ENCODE measurements around the gene ZNF892. TPM values are rescaled to one million over a fixed set of nuclear protein-coding genes. Genes with fewer than 3 reads are reported as not detected.

ZNF892 gene
- total and polyA plus RNA-seq, 2 of the 13 experiments (the other 11 are each of a cell fraction or from before 2014, with no cell fraction given) = not detected

GRCh38 chr2:95158441-95158840 is 48.9 kb upstream of the ZNF892 start:
- CTCF ChIA-PET (ENCODE audit: low intra/inter-chr PET ratio, low total read pairs) = no interaction called here
- H3K36me3 ChIP-seq (replicated peaks in 1 of 2; ENCODE audit: control insufficient read depth in 1 of 2, insufficient read depth in 2 of 2, low read length in 2 of 2) = 0 out of 5 replicates have a peak, but pooled peaks cover 0 to 4% of the 10 kb centered on the region in 2 experiments
- H3K9me3 ChIP-seq (ENCODE audit: low read length) = no peaks in the 10 kb centered on the region
- peak overlapping the region; percentile 94 for H3K4me2 ChIP-seq (ENCODE audit: low read depth, low read length)
- peaks cover 25% of the 10 kb centered on the region for H3K4me1 ChIP-seq (ENCODE audit: insufficient read depth, low read length)
- ATAC-seq = no peak
- H3K27ac ChIP-seq (ENCODE audit: extremely low read length, insufficient read depth, low read length) = no peak overlapping the region
- 94% methylated on average over 10 of the region's 10 CpGs for WGBS (ENCODE audit: low lambda C conversion rate)
- peak overlapping the region in 2 of 3 experiments; percentile 69 to 89; a peak in 3 of 6 replicates for H3K4me3 ChIP-seq (replicated peaks in 1 of 3; ENCODE audit: insufficient read depth in 1 of 3, low read depth in 2 of 3, low read length in 3 of 3)
- H4K20me1 ChIP-seq (ENCODE audit: insufficient read depth, low read length) = no peaks in the 10 kb centered on the region
- TF ChIP-seq ISL2 (CRISPR knock-in tag; IDR thresholded peaks at IDR 0.05) (no peak), YEATS4 (CRISPR knock-in tag; IDR thresholded peaks at IDR 0.05; ENCODE audit: borderline replicate concordance) (no peak), ZNF326 (CRISPR knock-in tag; IDR thresholded peaks at IDR 0.05; ENCODE audit: borderline replicate concordance) (no peak), ZNF572 (CRISPR knock-in tag; IDR thresholded peaks at IDR 0.05) (0 out of 2 replicates have a peak, but pooled peaks have one; percentile 60), ZNF788 (CRISPR knock-in tag; IDR thresholded peaks at IDR 0.05; ENCODE audit: borderline replicate concordance) (peak; percentile 37; the same call in 1 of the 2 replicates), SKIL (CRISPR knock-in tag; IDR thresholded peaks at IDR 0.05; ENCODE audit: borderline replicate concordance) (no peak), SOX5 (CRISPR knock-in tag; IDR thresholded peaks at IDR 0.05; ENCODE audit: borderline replicate concordance) (no peak), ISX (CRISPR knock-in tag; conservative IDR thresholded peaks at IDR 0.05) (no peak), ZNF232 (CRISPR knock-in tag; IDR thresholded peaks at IDR 0.05; ENCODE audit: borderline replicate concordance) (no peak), ZNF251 (CRISPR knock-in tag; IDR thresholded peaks at IDR 0.05) (no peak), NCOA1 (CRISPR knock-in tag; IDR thresholded peaks at IDR 0.05) (no peak), THAP11 (CRISPR knock-in tag; IDR thresholded peaks at IDR 0.05) (0 out of 2 replicates have a peak, but pooled peaks have one; percentile 1), IKZF5 (CRISPR knock-in tag; IDR thresholded peaks at IDR 0.05) (no peak), MEIS2 (CRISPR knock-in tag; IDR thresholded peaks at IDR 0.05) (no peak), MBD4 (IDR thresholded peaks at IDR 0.05; ENCODE audit: borderline replicate concordance, low read length) (no peak), ZFP41 (CRISPR knock-in tag; IDR thresholded peaks at IDR 0.05; ENCODE audit: borderline replicate concordance) (no peak), MED8 (CRISPR knock-in tag; IDR thresholded peaks at IDR 0.05; ENCODE audit: insufficient replicate concordance) (no peak)
- TF ChIP-seq, protein P1, sequence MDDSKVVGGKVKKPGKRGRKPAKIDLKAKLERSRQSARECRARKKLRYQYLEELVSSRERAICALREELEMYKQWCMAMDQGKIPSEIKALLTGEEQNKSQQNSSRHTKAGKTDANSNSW (CRISPR knock-in tag; IDR thresholded peaks at IDR 0.05; ENCODE audit: borderline replicate concordance) = no peak
- TF ChIP-seq, protein P2, sequence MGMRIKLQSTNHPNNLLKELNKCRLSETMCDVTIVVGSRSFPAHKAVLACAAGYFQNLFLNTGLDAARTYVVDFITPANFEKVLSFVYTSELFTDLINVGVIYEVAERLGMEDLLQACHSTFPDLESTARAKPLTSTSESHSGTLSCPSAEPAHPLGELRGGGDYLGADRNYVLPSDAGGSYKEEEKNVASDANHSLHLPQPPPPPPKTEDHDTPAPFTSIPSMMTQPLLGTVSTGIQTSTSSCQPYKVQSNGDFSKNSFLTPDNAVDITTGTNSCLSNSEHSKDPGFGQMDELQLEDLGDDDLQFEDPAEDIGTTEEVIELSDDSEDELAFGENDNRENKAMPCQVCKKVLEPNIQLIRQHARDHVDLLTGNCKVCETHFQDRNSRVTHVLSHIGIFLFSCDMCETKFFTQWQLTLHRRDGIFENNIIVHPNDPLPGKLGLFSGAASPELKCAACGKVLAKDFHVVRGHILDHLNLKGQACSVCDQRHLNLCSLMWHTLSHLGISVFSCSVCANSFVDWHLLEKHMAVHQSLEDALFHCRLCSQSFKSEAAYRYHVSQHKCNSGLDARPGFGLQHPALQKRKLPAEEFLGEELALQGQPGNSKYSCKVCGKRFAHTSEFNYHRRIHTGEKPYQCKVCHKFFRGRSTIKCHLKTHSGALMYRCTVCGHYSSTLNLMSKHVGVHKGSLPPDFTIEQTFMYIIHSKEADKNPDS (CRISPR knock-in tag; IDR thresholded peaks at IDR 0.05) = no peak
- in situ Hi-C loops (cut with HindIII; ENCODE audit: extremely low pct_ligation_motif_present, low pct_unique_long_range_greater_than_20kb) (no loop called here), intact Hi-C loops (cut with micrococcal nuclease; ENCODE audit: unreplicated experiment) (no loop called here)
- BruUV-seq (replicated peaks) = no TSS peak
- H3K79me2 ChIP-seq (ENCODE audit: insufficient read depth, low read length) = no peaks in the 10 kb centered on the region
- H3K9ac ChIP-seq (ENCODE audit: insufficient read depth, low read depth, low read length) = peak overlapping the region; percentile 81; the same call in 1 of the 2 replicates
- no peak overlapping the region for H2AFZ ChIP-seq (ENCODE audit: low read length)
- FAIRE-seq = no peak
- POLR2A ChIA-PET = interaction anchor here (1.5 to 1.6 kb wide), 2 partner anchors 35 to 36 kb away, joined by 4 to 11 read pairs; partner anchors contain the start of gene MRPS5
- no peak for DNase-seq (ENCODE audit: low spot score)
- H3K27me3 ChIP-seq (ENCODE audit: control insufficient read depth in 1 of 2, insufficient read depth in 2 of 2, low read length in 2 of 2) = no peaks in the 10 kb centered on the region
